K562 (cell line): ENCODE measurements around the gene ARHGAP29. TPM values are rescaled to one million over a fixed set of nuclear protein-coding genes. Genes with fewer than 3 reads are reported as not detected.

Source experiments
- ATAC-seq: fragments of 200-7000 bp; cut with Tn5 transposase; 3 replicates; pipeline ENCODE4 v1.9.1; 2020; ENCODE audit warnings: moderate library complexity
- BruUV-seq: library from RNA; stranded (reverse); fragments of 400-500 nt; replicated peaks from 2 replicates; lab custom pipeline; 2021; lab: Mats Ljungman, UMichigan
- CTCF ChIA-PET: fragments of 300-600 bp; formaldehyde crosslinking; extraction: SDS; loops from one replicate; lab custom pipeline; 2021; ENCODE audit warnings: low intra/inter-chr PET ratio; lab: Yijun Ruan, JAX
- POLR2A ChIA-PET: fragments of 300-600, 350-650 bp; sonication (Branson Sonifier 250); formaldehyde crosslinking; extraction: SDS; loops from one replicate; lab custom pipeline; 2021; ENCODE audit warnings: antibody characterized with exemption, inconsistent platforms; lab: Yijun Ruan, JAX
- DNase-seq, 4 experiments: peaks; one replicate each; pipeline versions ENCODE4 v3.0.0 to v3.0.0-alpha.2; 2011 to 2018; ENCODE audit warnings: low spot score in 3 of 4, mixed read lengths in 3 of 4; ENCODE audit errors: extremely low read depth in 1 of 4
- FAIRE-seq: peaks from 2 replicates; lab custom pipeline; 2011; peaks lifted over from hg19 to GRCh38; lab: Jason Lieb, UNC
- H2AFZ ChIP-seq: 2 replicates; pipeline ENCODE4 v1.6.0; 2011; ENCODE audit warnings: low read depth, low read length, control low read depth, inconsistent platforms
- H3K27ac ChIP-seq: fragments of 200-600 bp; 3 replicates; pipeline ENCODE4 v1.8.0; 2011; ENCODE audit warnings: low read depth, mild to moderate bottlenecking, control low read depth, inconsistent platforms, low read length, moderate library complexity, mixed read lengths; ENCODE audit errors: extremely low read depth
- H3K27me3 ChIP-seq, 2 experiments: fragments of 300-600 bp in 1 of 2; 2 replicates in 1 of 2; 3 replicates in 1 of 2; pipeline versions ENCODE4 v1.6.0 to v1.8.0; 2011; ENCODE audit warnings: inconsistent platforms in 2 of 2, low read length in 2 of 2, mild to moderate bottlenecking in 1 of 2, mixed read lengths in 1 of 2, moderate library complexity in 1 of 2; ENCODE audit not compliant: control insufficient read depth in 2 of 2, insufficient read depth in 2 of 2
- H3K36me3 ChIP-seq: fragments of 300-600 bp; 3 replicates; pipeline ENCODE4 v1.8.0; 2011; ENCODE audit warnings: mild to moderate bottlenecking, low read length, inconsistent platforms; ENCODE audit not compliant: control insufficient read depth, insufficient read depth
- H3K4me1 ChIP-seq, 2 experiments: fragments of 200-600 bp in 1 of 2; replicated peaks in 1 of 2; 2 replicates in 1 of 2; 3 replicates in 1 of 2; pipeline versions ENCODE4 v1.5.1 to v1.8.0; 2011; ENCODE audit warnings: inconsistent platforms in 2 of 2, low read length in 2 of 2, mild to moderate bottlenecking in 1 of 2, mixed read lengths in 1 of 2, moderate library complexity in 1 of 2; ENCODE audit not compliant: control insufficient read depth in 2 of 2, insufficient read depth in 2 of 2
- H3K4me2 ChIP-seq: 2 replicates; pipeline ENCODE4 v1.6.1; 2011; ENCODE audit warnings: low read length, control low read depth, inconsistent platforms, mixed read lengths; ENCODE audit not compliant: insufficient read depth
- H3K4me3 ChIP-seq: fragments of 200-600 bp; sonication (generic), shearing (Covaris generic); 2 replicates; pipeline ENCODE4 v1.5.1; 2016; ENCODE audit warnings: control low read depth, inconsistent platforms
- H3K79me2 ChIP-seq: fragments of 200-600 bp; 3 replicates; pipeline ENCODE4 v1.8.0; 2011; ENCODE audit warnings: low read length, inconsistent platforms; ENCODE audit not compliant: control insufficient read depth, insufficient read depth
- H3K9ac ChIP-seq, 2 experiments: 2 replicates each; pipeline versions ENCODE4 v1.6.0 to v1.6.1; 2011; ENCODE audit warnings: low read depth in 2 of 2, low read length in 2 of 2, control low read depth in 1 of 2, inconsistent platforms in 1 of 2, mild to moderate bottlenecking in 1 of 2, mixed read lengths in 1 of 2; ENCODE audit not compliant: insufficient read depth in 1 of 2
- H3K9me1 ChIP-seq: one replicate; pipeline ENCODE4 v1.6.0; 2011; ENCODE audit warnings: inconsistent platforms, mild to moderate bottlenecking, low read length, moderate library complexity; ENCODE audit not compliant: control insufficient read depth, insufficient read depth
- H3K9me3 ChIP-seq: replicated peaks from 2 replicates; pipeline ENCODE4 v1.5.1; 2011; ENCODE audit warnings: low read depth, low read length, inconsistent platforms; ENCODE audit not compliant: control insufficient read depth, insufficient read depth
- H4K20me1 ChIP-seq: replicated peaks from 2 replicates; pipeline ENCODE4 v1.6.1; 2011; ENCODE audit warnings: low read length, inconsistent platforms, mixed read lengths; ENCODE audit not compliant: control insufficient read depth, insufficient read depth
- CTCFL ChIP-seq: IDR thresholded peaks from 2 replicates; pipeline ENCODE4 v1.6.1; 2011; ENCODE audit warnings: borderline replicate concordance, low read depth, mild to moderate bottlenecking, moderate library complexity, low read length; ENCODE audit not compliant: insufficient read depth, poor library complexity, severe bottlenecking
- DACH1 ChIP-seq: fragments of 450-650 bp; IDR thresholded peaks from 2 replicates; pipeline ENCODE4 v1.6.1; 2018; ENCODE audit not compliant: partially characterized antibody
- ZNF3 ChIP-seq: fragments of 250-450 bp; sonication (Bioruptor Pico); IDR thresholded peaks from 2 replicates; pipeline ENCODE4 v1.5.0; 2021; ENCODE audit warnings: mild to moderate bottlenecking, moderate library complexity
- ZNF512 ChIP-seq: IDR thresholded peaks from 2 replicates; pipeline ENCODE4 v1.6.1; 2016; ENCODE audit warnings: missing genetic modification characterization, missing compliant biosample characterization
- WGBS: fragments of 100-300 bp; shearing (Covaris generic); methylation state at CpG from one replicate; pipeline ENCODE4 v1.1.6; 2016; ENCODE audit warnings: low coverage, mixed read lengths; ENCODE audit not compliant: insufficient coverage; ENCODE audit errors: missing lambda C conversion rate; 5-methylcytosine and 5-hydroxymethylcytosine counted together
- in situ Hi-C: fragments of 300-500 bp; cut with MboI; formaldehyde crosslinking; loops from 4 replicates; pipeline ENCODE4 v1.15.0; 2018; ENCODE audit warnings: inconsistent platforms, mixed read lengths
- intact Hi-C: fragments of 100-400 bp; cut with micrococcal nuclease; formaldehyde crosslinking; loops from 2 replicates; pipeline ENCODE4 v1.14.2; 2022
- polyA plus RNA-seq, 8 experiments: library from polyadenylated mRNA; depleted of rRNA in 4 of 8; stranded (reverse) in 5 of 8; unstranded in 3 of 8; fragments of >200 nt; fragmentation: Nextera tagmentation in 2 of 8; fragmentation: Illumina TruSeq in 1 of 8; extraction: Ambion mirVana in 2 of 8; extraction: Trizol in 1 of 8; gene quantifications; 2 replicates each; pipeline versions ENCODE4 v1.2.1 to v1.2.3, GENCODE V29; 2011 to 2014; ENCODE audit warnings: inconsistent platforms in 1 of 8, missing spikeins in 1 of 8
- total RNA-seq, 7 experiments: library from RNA; depleted of rRNA in 6 of 7; stranded (reverse); fragments of >200 nt in 6 of 7; fragmentation: Illumina TruSeq in 2 of 7; extraction: Trizol in 2 of 7; gene quantifications; 2 replicates each; pipeline versions ENCODE4 v1.2.1 to v1.2.3, GENCODE V29; 2011 to 2021; ENCODE audit warnings: low replicate concordance in 1 of 7

The ARHGAP29 gene
- total and polyA plus RNA-seq, 9 of the 15 experiments (the other 6 are each of a cell fraction or from before 2014, with no cell fraction given): under 0.01 to 0.13 (median 0.02) TPM; not detected in 5

- no peak for ATAC-seq
- Histone ChIP-seq H3K27ac (no peak overlapping the region), H3K4me3 (no peak overlapping the region), H3K9ac (no peak overlapping the region), H4K20me1 (no peaks in the 10 kb centered on the region), H3K9me3 (no peaks in the 10 kb centered on the region), H3K4me1 (peaks cover 0 to 10% of the 10 kb centered on the region in 2 experiments; a peak in 2 of 5 replicates), H3K9me1 (no peaks in the 10 kb centered on the region), H3K36me3 (no peaks in the 10 kb centered on the region)
- in situ Hi-C loops: no loop called here
- FAIRE-seq: no peak
- no TSS peak for BruUV-seq
- no peak for DNase-seq
- TF ChIP-seq DACH1 (no peak), ZNF3 (CRISPR knock-in tag) (no peak), ZNF512 (tag) (no peak), CTCFL (no peak)
- TF ChIP-seq, all 486 proteins: peak for 0
- POLR2A ChIA-PET: no interaction called here
- intact Hi-C loops: no loop called here
- H3K79me2 ChIP-seq: no peaks in the 10 kb centered on the region
- no peak overlapping the region for H3K4me2 ChIP-seq
- peaks cover 3 to 15% of the 10 kb centered on the region in 2 experiments; a peak in 4 of 5 replicates for H3K27me3 ChIP-seq
- no peak overlapping the region for H2AFZ ChIP-seq
- CTCF ChIA-PET: no interaction called here
- 9% methylated on average over 11 of the region's 11 CpGs for WGBS
These were observed 11.7 kb upstream of the ARHGAP29 start for GRCh38 chr1:94248956-94249688.
